Pancreas (tissue), 10 donors: ENCODE data around the gene AGBL1. TPM values are rescaled to one million over a fixed set of nuclear protein-coding genes. Genes with fewer than 3 reads are reported as not detected.
"Not testable (repeated sequence)": the region's sequence is repeated elsewhere in the genome, so short reads cannot be mapped to it uniquely, and the experiment has no call there.

ENCODE experiments used
- ATAC-seq, 4 donors: fragments of 200-7000 bp; cut with Tn5 transposase; one replicate each; pipeline versions ENCODE4 v1.8.0 to v1.9.1; 2020; ENCODE audit warnings: mild to moderate bottlenecking in 4 of 4, moderate library complexity in 4 of 4
- DNase-seq, 6 donors: peaks; one replicate each; pipeline ENCODE4 v3.0.0-alpha.2; 2020
- FAIRE-seq: peaks from 2 replicates; lab custom pipeline; 2012; peaks lifted over from hg19 to GRCh38; lab: Jason Lieb, UNC
- H3K27ac ChIP-seq, 4 donors: fragments of 200-600 bp; sonication (generic); 1 replicate in 3 of 4; 2 replicates in 1 of 4; pipeline versions ENCODE4 v1.5.0 to v1.8.0; 2020
- H3K27me3 ChIP-seq, 4 donors: fragments of 200-600 bp; one replicate each; pipeline ENCODE4 v1.8.0; 2021
- H3K36me3 ChIP-seq, 3 donors: fragments of 200-600 bp; sonication (generic) in 1 of 3; one replicate each; pipeline versions ENCODE4 v1.5.0 to v1.8.0; 2020 to 2021
- H3K4me1 ChIP-seq, 3 donors: fragments of 200-600 bp; one replicate each; pipeline ENCODE4 v1.8.0; 2021
- H3K4me3 ChIP-seq, 4 donors: fragments of 200-600 bp; sonication (generic) in 2 of 4; one replicate each; pipeline versions ENCODE4 v1.5.0 to v1.8.0; 2020 to 2021
- H3K9me3 ChIP-seq, 4 donors: fragments of 200-600 bp; one replicate each; pipeline ENCODE4 v1.8.0; 2021
- CTCF ChIP-seq, 4 donors: fragments of 200-600 bp; sonication (generic) in 3 of 4; IDR thresholded peaks; one replicate each; pipeline versions ENCODE4 v1.5.0 to v1.8.0; 2021; ENCODE audit warnings: antibody characterized with exemption in 4 of 4
- WGBS, 2 donors: extraction: QIAGEN DNeasy Blood & Tissue Kit; methylation state at CpG; one replicate each; pipeline ENCODE4 v1.1.7; 2013; 5-methylcytosine and 5-hydroxymethylcytosine counted together
- intact Hi-C, 3 donors: fragments of 100-400 bp; cut with DNase I; formaldehyde crosslinking; loops; one replicate each; pipeline versions ENCODE4 v1.11.1 to v1.14.2; 2022
- polyA plus RNA-seq, 2 donors: library from polyadenylated mRNA; stranded (reverse); fragments of 200-250 nt; gene quantifications; one replicate each; pipeline ENCODE4 v1.2.3, GENCODE V29; 2013
- total RNA-seq, 6 donors: library from RNA; stranded (reverse); fragmentation: NEBNext Ultra II Directional in 4 of 6; extraction: Animal tissue kit (Norgen Biotek cat#: 25700) in 4 of 6; gene quantifications; one replicate each; pipeline versions ENCODE4 v1.2.1 to v1.2.4, GENCODE V29; 2021 to 2023
- donor health status: healthy with polysubstance abuse.
- donor health status: DM: no; HTN: no; CAD: no; lungs with moderate emphysema.
- donor health status: DM: no; HTN: no; CAD: no.
- donor health status: control.
- donor health status: control.
- donor health status: Bipolar disorder and iron deficiency.
- donor health status: DM: yes; HTN: yes; CAD: no.
- donor health status: DM: no; HTN: no; CAD: no.
- donor health status: DM: no; HTN: no; CAD: no.
- donor health status: DM: yes; HTN: yes; CAD: no.

Gene AGBL1
- total and polyA plus RNA-seq, 8 donors: under 0.01 to 0.06 (median 0.05) TPM; not detected in 5

DNA sequence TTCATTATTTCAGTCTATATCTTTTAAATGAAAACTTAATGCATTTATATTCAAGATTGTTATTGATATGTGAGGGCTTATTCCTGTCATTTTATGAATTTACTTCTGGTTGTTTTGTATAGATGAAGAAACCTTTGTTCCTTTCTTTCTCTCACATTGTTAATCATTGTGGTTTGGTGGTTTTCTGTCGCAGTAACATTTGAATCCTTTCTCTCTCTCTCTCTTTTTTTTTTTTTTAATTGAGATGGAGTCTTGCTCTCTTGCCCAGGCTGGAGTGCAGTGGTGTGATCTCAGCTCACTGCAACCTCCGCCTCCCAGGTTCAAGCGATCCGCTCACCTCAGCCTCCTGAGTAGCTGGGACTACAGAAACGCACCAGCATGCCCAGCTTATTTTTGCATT, 22.1 kb downstream of the AGBL1 start:
- TF ChIP-seq CTCF (IDR thresholded peaks at IDR 0.05): no peak
- FAIRE-seq: no peak
- Histone ChIP-seq H3K4me1 (no peaks in the 10 kb centered on the region), H3K4me3 (no peak overlapping the region), H3K27me3 (no peaks in the 10 kb centered on the region), H3K27ac (no peak overlapping the region), H3K9me3 (no peaks in the 10 kb centered on the region), H3K36me3 (no peaks in the 10 kb centered on the region)
- 79 to 93% methylated on average over 5 of the region's 5 CpGs for WGBS, 2 donors
- intact Hi-C loops: no loop called here
- no peak for DNase-seq
- ATAC-seq: no peak

DNA sequence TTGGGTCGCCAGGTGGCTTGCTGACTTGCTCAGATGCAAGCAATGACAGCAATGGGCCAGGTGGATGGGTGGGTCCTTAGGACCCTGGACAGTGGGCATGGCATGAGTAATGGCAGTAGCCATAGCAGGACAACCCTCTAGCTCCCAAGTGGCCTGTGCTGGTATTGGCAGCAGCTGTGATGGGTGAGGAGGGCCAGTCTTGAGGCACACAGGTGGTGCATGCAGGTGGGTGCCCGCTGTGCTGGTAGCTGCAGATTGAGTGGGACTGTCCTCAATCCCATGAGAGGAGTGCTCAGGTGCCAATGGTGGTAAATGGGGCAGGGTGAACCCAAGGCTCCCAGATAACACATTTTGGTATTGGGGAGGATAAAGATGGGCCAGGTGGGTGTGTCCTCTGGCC, 24.2 kb downstream of the AGBL1 start:
- Histone ChIP-seq H3K36me3 (no peaks in the 10 kb centered on the region), H3K9me3 (no peaks in the 10 kb centered on the region), H3K4me1 (no peaks in the 10 kb centered on the region), H3K27ac (no peak overlapping the region), H3K27me3 (no peaks in the 10 kb centered on the region), H3K4me3 (no peak overlapping the region)
- ATAC-seq (no peak), FAIRE-seq (no peak), DNase-seq (no peak)
- intact Hi-C loops: no loop called here
- 66 to 72% methylated on average over 2 of the region's 2 CpGs for WGBS, 2 donors
- no peak for TF ChIP-seq CTCF (IDR thresholded peaks at IDR 0.05)

DNA sequence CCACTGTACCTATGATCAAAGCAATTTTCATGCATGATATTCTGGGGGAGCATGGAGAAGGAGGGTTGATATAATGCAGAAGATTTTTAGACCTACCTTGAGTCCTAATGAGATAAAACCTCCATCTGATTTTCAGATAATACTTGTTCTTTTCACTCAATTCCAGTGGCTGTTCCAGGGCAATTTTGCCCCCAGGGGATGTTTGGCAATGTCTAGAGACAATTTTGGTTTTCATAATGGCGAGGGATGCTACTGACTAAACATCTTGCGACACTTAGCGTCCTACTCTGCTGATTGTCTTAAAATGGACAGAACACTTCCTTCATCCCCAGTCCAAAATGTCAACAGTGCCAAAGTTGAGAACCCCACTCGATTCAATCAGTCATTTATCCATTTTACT, 26.6 kb downstream of the AGBL1 start:
- DNase-seq: no peak
- 60 to 72% methylated on average over 4 of the region's 4 CpGs for WGBS, 2 donors
- FAIRE-seq: no peak
- Histone ChIP-seq H3K36me3 (no peaks in the 10 kb centered on the region), H3K9me3 (no peaks in the 10 kb centered on the region), H3K4me3 (no peak overlapping the region), H3K4me1 (no peaks in the 10 kb centered on the region), H3K27ac (no peak overlapping the region), H3K27me3 (no peaks in the 10 kb centered on the region)
- TF ChIP-seq CTCF (IDR thresholded peaks at IDR 0.05): no peak
- ATAC-seq: no peak
- intact Hi-C loops: no loop called here

DNA sequence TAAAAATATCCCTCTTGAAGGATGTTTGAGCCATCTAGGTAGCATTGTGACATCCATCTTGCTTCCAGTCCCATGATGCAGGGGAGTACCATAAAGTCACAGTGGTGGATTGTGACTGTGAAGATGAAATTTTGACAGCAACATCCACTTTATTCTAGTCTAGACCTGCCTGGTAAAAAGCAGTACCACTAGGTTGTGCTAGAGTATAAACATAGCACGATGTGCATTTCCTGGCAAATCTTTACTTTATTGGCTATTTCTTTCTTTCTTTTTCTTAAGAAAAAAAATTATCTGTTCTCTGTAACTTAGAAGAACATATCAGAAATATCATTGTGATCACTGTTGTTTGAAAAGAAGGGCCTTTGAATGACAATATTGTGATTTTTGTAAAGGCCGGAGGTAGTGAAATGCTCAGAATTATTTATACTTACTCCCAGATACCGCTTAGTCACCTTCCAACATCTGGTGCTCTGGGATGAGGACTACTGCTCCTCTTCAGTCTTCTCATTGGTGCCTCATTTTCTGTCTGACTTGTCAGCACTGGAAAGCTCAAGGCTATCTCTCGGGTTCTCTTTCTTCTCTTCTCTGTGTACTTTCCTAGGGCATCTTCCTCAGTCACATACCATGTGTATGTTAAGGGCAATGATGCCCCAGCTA, 35.6 kb downstream of the AGBL1 start:
- Histone ChIP-seq H3K9me3 (no peaks in the 10 kb centered on the region), H3K27ac (no peak overlapping the region), H3K27me3 (no peaks in the 10 kb centered on the region), H3K4me1 (no peaks in the 10 kb centered on the region), H3K4me3 (no peak overlapping the region), H3K36me3 (no peaks in the 10 kb centered on the region)
- no peak for TF ChIP-seq CTCF (IDR thresholded peaks at IDR 0.05)
- intact Hi-C loops: no loop called here
- FAIRE-seq: no peak
- ATAC-seq: no peak
- no peak for DNase-seq
- 50 to 73% methylated on average over 4 of the region's 4 CpGs for WGBS, 2 donors

GRCh38 chr15:86121568-86122225, 42.0 kb downstream of the AGBL1 start:
- intact Hi-C loops: no loop called here
- no peaks in the 10 kb centered on the region for H3K4me1 ChIP-seq
- H3K9me3 ChIP-seq: no peaks in the 10 kb centered on the region
- FAIRE-seq (no peak), DNase-seq (no peak), ATAC-seq (no peak)
- H3K27me3 ChIP-seq: no peaks in the 10 kb centered on the region
- no peak for TF ChIP-seq CTCF (IDR thresholded peaks at IDR 0.05)
- 29 to 37% methylated on average over 7 of the region's 7 CpGs for WGBS, 2 donors
- no peak overlapping the region for H3K27ac ChIP-seq
- H3K36me3 ChIP-seq: no peaks in the 10 kb centered on the region
- H3K4me3 ChIP-seq: no peak overlapping the region

DNA sequence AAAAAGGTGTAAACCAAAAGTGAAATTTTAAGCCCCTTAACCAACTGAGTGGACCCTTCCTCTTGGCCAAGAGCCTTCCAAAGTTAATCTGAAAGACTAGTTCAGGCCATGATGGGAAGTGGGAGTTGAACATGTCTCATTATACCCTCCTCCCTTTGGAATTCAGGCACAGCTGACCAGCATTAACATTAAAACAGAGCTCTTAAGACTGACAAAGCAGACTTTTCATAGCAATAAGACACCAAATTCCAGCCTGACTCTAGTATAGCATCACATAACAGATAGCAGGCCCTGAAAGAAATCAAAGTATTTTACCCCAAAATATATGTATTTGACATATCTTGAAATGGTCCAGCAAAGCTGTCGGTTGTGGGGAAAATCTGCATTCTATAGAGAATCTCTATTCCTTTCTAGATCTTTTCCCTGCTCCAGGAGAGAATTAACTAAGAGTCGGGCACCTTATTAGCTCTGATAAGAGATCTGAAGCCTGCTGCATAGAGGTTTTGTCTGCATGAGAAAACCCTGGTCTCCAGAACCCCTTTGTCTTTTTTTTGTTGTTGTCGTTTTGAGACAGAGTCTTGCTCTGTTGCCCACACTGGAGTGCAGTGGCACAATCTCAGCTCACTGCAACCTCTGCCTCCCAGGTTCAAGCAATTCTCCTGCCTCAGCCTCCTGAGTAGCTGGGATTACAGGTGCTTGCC, 43.2 kb downstream of the AGBL1 start:
- H3K27me3 ChIP-seq, H3K4me1 ChIP-seq, H3K4me3 ChIP-seq, intact Hi-C loops, H3K9me3 ChIP-seq, H3K36me3 ChIP-seq, ATAC-seq, H3K27ac ChIP-seq, DNase-seq, FAIRE-seq: not testable (repeated sequence)
- WGBS, 2 donors: 43 to 66% methylated on average over 3 of the region's 3 CpGs
